Measurements from ENCODE around the gene MRAS.
"Not testable (repeated sequence)": the region's sequence is repeated elsewhere in the genome, so short reads cannot be mapped to it uniquely, and the experiment has no call there.

Gene MRAS

GRCh38 chr3:138367911-138368310 lies 19.5 kb downstream of the MRAS start:
- DNase-seq, result no peak

DNA sequence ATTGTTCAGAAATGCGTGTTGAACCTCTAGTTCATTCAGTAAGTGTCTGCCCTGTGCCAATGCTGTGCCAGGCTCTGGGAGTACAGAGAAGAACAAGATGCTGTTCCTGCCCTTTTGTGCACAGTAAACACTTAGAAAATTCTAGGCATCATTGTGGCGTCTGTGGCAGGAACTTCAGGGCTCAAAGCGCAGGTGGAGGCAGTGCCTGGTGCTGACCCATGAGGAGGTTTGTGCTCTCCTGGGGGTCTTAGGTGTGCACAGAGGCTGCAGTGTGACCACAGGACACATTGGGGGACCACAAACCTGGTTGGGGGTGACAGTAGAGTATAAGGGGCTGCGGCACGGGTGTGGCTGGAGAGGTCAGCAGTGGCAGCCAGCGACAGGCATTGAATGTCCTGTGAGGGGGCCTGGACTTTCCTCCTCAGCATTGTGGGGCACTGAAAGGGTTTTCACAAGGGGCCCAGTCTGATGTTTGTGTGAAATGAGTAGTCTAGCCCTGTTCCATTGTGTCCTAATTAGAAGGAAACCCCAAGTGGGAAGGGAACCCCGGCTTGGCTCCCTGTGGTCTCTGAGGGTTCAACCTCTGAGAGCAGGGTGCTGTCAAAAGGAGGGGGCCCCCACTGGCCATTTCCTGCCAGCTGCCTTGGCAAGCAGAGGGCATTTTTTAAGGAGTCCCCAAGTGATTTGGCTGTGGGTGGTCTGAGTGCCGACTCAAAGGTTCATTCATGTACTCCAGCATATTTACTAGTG lies 20.9 kb downstream of the MRAS start:
- DNase-seq, result no peak

DNA sequence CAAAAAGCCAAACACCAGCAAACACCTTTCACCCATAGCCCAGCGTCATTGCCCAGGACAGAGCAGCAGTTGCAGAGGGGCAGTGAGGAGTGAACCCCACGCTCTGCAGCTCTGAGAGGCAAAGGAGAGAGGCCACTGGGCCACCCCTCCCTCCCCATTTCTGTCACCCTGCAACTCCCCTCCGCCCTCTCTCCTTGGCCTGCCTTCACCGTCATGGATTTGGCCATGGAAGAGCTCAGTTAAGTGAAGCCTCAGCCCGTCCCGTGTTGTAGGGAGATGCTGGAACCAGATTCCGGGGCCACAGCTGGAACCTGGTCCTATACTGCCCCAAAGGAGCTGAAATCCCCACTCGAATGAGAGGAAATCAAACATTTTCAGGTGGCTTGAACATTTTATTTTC lies 21.9 kb downstream of the MRAS start:
- DNase-seq, result no peak

- DNase-seq, result no peak
These were observed 22.9 kb downstream of the MRAS start for GRCh38 chr3:138371070-138371965.

- DNase-seq, result no peak
These were observed 24.8 kb downstream of the MRAS start for GRCh38 chr3:138373087-138373735.

- no peak for DNase-seq
These were observed 25.3 kb downstream of the MRAS start for GRCh38 chr3:138373736-138374094.

DNA sequence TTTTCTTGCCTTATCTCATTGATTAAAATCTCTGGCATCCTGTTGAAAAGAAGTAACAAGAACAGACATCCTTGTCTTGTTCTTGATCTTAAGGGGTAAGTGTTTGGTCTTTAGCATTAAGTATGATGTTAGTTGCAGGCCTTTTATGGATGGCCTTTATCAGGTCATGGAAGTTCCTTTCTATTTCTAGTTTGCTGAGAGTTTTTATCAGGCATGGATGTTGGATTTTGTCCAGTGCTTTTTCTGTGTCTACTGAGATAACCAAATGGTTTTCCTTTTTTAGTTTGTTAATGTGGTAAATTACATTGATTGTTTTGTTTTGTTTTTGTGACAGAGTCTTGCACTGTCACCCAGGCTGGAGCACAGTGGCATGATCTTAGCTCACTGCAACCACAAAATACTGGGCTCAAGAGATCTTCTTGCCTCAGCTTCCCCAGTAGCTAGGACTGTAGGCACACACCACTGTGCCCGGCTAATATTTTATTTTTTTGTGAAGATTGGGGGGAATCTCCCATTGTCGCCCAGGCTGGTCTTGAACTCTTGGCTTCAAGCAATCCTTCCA lies 26.3 kb downstream of the MRAS start:
- no peak for DNase-seq

GRCh38 chr3:138375447-138375846 lies 27.1 kb downstream of the MRAS start:
- no peak for DNase-seq

DNA sequence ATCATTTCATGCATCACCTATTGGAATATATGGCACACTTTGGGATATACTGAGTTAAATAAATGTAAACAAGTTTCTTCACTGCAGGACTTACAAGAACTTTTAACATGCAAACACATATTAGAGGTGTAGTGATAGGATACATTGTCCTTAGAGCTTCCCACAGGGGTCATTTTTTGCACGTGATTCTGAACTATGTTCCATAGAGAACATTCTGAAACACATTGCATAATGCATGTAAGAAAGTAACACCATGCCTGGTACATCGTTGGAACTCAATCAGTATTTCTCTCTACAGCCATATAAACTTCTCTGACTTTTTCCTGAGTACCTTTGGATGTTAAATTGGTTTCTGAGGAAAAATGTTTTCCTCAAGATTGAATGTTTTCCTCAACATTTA lies 28.3 kb downstream of the MRAS start:
- DNase-seq, result no peak

- DNase-seq, result not testable (repeated sequence)
These were observed 28.8 kb downstream of the MRAS start for GRCh38 chr3:138377212-138377611.

GRCh38 chr3:138377804-138378203 lies 29.4 kb downstream of the MRAS start:
- DNase-seq, result no peak

DNA sequence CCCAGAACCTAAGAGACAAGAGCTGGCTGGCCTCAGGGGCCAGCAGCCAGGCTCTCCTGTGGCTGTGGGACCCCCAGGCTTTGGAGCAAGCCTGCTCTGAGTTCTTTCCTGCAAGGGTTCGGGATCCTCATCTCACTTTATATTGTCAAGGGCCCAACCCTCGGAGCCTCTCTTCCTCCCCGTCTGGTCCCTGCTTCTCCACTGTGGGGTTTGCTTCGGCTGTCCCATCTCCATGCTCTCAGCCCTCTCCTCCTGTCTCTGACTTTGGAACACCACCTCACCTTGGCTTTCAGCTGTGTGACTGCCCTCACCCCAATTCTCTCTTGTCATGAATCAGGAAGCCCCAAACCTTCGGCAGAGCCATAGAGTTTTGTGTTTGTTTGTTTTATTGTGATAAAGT lies 30.0 kb downstream of the MRAS start:
- no peak for DNase-seq

DNA sequence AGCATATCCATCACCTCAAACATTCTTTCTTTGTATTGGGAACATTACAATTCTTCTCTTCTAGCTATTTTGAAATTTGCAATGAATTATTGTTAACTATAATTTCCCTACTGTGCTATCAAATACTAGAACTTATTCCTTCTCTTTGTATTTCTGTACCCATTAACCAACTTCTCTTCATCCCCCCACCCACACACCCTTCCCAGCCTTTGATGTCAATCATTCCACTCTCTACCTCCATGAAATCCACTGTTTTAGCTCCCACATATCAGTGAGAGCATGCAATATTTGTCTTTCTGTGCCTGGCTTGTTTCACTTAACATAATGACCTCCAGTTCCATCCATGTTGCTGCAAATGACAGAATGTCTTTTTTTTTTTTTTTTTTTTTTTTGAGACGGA lies 30.6 kb downstream of the MRAS start:
- DNase-seq, result no peak

- DNase-seq, result no peak
These were observed 33.1 kb downstream of the MRAS start for GRCh38 chr3:138381413-138381901.

DNA sequence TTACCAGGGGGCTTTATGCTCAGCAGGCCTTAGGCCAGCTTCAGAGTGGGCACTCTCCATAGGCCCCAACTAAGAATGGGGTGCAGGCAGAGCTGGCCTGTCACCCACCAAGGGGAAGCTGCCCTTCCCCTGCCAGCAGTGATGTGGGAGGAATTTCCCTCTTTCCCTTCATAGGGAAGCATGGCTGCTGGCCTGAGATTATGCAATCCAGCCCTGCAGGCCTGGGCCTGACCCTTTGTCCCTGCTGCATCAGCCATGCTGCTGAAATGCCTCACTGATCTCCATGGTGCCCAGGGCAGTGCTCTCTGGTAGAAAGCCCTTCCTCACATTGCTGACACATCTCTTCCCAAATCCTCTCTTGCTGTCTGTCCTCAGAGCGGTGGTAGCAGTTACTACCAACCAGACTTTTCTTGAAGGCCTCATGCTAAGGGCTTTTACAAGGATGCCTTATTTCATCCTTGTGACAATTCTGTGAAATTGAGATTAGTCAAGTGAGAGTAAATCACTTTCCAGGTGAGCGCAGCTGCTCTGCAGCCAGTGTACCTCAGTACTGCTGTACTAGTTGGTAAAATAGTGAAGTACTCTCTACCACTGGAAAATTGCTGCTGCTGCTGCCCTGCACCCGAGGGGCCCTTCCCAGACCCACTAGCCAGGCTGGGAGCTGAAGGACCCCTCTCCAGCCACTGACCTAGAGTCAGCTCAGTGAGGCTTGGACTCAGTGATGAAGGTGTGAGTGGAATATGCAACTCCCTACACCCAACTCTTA lies 33.8 kb downstream of the MRAS start:
- DNase-seq, result no peak

DNA sequence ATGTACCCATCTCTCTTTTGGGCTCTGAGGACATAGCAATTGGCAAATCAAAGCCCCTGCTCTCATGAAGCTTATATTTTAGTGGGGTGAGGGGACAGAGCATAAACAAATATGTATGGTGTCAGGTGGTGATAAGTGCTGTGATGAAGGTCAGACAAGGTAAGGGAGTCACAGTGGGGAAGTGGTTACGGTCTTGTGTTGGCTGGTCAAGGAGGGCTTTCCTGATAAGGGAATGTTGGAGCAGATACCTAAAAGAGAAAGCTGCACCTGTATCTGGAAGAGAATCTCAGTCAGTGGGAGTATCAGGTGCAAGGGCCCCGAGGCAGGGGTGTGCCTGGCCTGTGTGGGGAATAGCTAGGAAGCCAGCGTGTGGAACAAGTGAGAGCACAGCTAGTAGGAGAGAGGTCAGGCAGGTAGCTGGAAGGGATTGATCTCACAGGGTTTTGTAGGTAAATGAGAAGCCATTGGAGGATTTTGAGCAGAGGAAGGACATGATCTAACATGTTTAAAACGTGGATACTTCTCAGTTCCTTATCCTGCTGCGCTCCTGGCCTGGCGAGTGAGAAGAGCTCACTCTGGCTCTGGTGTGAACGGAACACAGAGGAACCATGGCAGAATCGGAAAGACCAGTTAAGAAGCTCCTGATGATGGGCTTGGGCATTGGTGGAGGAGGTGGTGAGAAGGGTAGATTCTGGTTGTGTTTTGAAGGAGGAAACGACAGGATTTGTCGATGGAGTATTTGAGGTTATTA lies 35.5 kb downstream of the MRAS start:
- no peak for DNase-seq

GRCh38 chr3:138384531-138384930 lies 36.2 kb downstream of the MRAS start:
- DNase-seq, result no peak

DNA sequence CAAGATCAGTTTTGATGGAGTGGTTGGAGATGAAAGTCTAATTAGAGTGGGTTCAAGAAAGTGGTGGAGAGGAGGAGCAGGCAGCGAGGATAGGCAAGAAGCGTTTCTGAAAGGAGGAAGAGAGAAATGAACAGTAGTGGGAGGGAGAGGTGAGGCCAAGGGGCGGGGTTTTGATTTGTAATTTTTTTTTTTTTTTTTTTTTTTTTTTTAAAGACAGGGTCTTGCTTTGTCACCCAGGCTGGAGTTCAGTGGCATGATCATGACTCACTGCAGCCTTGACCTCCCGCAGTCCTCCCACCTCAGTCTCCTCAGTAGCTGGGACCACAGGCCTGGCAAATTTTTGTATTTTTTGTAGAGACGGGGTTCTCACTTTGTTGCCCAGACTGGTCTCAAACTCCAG lies 36.6 kb downstream of the MRAS start:
- no peak for DNase-seq

DNA sequence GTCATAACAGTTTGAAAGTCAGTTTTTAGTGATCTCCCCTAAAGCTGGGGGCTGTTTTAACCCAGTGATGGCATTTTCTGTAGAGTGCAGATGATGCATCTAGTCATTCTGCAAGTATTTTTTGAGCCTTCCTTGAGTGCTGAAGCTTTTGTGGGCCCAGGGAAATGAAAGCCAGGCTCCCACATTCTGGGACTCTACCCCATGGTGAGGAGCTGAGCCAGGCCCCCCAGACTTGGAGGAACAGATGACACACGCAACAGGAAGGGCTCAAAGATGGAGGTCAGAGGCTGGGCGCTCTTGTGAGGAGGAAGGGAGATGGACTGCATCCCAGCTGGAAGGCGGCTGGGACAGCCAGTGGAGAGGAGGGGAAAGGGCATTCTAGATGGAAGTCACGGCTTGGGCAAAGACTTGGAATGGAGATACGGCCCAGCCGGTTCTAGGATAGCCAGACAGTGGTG lies 40.8 kb downstream of the MRAS start:
- DNase-seq, result no peak

DNA sequence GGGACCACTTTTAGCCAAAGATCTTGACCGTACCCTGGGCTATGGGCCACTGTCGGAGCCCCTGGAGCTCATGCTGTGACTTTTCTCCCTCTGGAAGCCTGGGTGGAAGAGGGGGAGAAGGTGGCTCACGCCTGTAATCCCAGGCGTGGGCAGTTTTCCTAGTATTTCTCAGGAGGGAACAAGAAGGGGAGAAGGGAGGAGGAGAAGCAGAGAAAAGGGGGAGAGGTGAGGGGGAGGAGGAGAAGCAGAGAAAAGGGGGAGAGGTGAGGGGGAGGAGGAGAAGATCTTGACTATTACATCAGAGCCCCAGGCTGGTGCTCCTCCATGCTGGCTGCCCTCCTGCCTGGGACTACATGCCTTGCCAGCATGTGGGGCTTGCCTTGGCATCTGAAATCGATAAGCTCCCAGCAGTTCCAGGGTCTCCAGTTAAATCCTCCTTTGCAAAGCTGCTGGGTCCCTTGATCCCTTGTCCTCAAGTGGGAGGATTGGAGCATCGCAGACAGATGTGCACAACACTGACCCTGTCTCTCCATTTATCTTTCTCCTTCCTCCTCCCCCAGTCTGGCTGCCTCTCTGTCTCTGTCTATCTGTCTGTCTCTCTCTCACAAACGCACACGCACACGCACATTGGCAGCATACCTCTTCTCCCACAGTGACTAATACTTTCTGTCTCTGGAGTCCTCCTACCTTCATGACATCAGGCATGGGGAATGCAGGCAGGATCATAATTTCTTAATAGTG lies 41.6 kb downstream of the MRAS start:
- peak in 1 of 2 experiments; percentile 6 for DNase-seq

DNA sequence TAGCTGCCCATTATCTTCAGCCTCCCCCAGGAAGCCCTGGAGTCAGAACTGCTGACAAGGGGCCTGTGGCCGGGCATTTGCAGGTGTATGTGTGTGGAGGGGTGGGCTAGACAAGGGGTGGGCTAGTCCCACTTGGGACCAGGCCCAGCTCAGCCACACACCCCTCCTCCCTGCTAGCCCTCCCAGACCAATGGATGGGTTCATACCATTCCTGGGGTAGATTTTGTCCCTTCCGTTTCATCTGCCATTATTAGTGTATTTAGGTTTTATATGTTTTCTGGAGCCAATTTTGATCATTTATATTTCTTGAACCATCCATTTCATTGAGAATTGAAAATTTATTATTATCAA lies 42.2 kb downstream of the MRAS start:
- no peak for DNase-seq
